Medulla oblongata (tissue), 1 donor: ENCODE measurements around the gene STAT1.
"Not testable (repeated sequence)": the region's sequence is repeated elsewhere in the genome, so short reads cannot be mapped to it uniquely, and the experiment has no call there.

Experiments used
- DNase-seq: peaks from one replicate; pipeline ENCODE4 v3.0.0-alpha.2; 2015; ENCODE audit errors: extremely low spot score

The STAT1 gene

DNA sequence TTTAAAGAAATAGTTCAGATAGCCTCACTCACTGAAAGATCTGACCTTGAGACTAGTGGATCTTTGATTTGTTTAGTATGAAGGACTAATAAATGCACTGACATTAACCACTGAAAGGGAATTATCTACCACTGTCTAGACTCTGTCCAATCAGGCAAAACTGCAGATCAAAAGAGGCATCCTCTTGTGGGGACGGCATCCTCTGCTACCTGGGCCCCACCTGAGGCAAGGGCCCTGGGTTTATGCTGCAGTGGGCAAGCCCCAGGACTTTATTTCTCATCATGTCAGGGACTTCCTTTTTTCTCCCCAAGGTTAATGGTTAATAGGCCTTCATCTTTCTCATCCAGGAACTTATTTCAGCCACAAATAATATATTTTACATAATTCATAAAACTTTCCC, 32.2 kb downstream of the STAT1 start:
- DNase-seq, result no peak

DNA sequence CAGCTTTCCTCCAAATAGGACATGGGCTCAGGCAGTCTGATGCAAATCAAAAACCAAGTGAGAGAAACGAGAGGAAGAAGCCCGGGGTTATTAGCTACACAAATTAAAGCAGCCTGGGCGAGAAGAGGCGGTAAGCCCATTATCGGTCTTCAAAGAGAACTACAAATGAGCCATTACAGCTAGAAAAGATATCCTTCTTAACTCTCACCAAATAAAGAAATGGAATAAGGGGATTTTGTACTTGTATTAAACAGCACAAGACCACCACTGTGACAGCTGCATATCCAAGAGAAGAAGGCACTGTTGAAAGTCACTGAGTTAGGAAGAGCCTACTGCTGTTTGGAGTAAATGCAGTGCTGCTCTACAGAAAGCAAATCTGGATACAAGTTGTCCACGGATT, 32.6 kb downstream of the STAT1 start:
- no peak for DNase-seq

DNA sequence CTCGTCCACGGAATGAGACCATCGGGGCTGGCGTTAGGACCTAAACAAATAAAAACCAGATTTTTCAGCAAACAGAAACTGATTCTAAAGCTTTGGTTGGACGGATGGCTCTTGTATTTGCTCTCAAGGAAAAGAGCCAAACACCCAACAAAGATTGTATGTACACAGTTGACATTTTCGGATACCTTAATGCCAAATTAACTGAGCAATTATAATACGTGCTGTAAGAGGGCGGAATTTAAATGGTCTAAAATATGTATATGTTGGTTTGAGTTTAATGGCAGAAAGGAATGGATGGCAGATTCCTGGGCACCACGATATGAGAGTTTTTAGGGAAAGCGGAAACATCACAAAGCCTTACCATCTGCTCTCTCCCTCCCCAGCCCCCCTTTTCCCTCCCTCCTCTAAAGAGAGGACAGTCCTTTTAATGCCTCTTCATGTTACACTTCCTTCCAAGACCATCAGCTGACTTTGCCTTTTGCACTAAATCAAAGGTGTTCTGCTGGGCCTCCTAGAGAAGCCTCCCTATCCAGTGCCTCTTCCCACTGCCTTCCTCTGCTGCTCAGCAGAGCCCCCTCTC, 33.3 kb downstream of the STAT1 start:
- DNase-seq, result no peak

DNA sequence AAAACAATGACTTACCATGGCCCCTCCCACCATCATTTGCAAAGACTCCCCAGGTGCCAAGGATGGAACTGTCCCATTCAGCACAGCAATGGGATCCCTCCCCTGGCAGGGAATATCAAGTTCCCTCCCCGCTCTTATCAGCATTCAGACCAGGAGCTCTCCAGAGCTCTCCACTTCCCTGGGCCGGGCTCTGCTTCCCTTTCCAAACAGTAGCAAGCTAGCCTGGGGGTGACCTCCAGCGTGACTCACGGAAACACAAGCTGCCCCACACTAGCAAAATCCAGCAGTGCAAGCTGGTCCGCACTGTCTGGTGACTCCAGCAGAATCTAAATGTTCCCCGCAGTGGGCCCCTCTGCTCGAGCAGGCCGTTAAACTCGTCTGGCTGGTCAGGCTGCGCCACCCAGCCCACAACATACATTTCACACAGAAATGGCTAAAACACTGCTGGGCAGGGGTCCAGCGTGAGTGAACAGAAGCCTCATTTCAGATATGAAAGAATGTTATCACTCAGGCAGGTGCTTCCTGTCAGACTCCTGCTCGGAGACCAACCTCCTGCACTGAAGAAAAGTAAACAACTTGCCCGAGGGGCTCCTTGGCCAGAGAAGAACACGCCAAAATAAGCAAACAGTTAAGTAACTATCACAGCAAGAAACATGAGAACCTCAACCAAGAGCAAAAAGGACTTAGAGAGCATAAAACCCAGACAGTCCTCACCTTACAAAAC, 33.9 kb downstream of the STAT1 start:
- no peak for DNase-seq

DNA sequence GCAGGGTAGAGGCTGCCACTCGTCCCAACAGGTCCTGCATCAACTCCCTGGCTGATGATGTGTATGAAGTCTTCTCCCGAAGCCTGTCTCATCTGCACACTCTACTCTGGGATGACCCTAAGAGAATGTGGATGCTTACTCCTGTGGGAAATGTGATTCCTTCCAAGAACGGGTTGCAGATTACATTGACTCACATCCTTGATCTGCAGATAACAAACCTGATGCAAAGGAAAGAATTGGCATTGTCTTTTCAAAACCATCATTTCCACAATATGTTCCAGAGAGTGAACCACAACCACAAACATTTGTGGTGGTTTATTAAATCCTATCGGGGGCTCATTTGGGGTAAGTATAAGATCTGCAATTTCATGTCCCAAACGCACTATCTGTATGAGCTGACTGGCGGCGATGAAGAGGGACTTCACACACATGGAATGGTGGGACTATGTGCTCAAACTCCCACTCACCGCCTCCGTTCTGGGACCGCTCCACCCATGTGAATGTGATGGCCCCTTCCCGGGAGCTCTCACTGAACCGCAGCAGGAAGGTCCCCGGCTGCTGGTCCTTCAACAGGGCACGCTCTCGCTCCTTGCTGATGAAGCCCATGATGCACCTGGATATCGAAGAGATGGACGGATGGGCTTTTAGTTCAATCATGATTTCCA, 35.5 kb downstream of the STAT1 start:
- DNase-seq, result no peak

DNA sequence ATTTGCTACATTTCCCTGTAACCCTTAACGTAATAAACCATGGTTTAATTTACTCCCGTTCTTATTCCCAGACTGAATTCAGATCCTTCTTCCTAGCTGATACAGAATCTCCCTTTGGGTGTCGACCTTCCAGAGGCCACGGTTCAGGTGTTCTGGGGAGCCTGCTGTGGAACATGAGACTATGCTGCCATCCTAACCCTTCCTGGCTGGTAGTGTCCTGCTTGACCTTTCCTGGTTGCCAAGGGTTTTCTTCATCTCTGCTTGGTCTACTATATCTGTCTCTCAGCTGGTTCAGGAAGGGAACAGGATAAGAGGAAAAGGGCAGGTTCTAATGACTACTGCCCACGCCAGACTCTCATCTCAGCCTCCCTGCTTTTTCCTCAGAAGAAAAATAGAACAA, 36.5 kb downstream of the STAT1 start:
- no peak for DNase-seq

DNA sequence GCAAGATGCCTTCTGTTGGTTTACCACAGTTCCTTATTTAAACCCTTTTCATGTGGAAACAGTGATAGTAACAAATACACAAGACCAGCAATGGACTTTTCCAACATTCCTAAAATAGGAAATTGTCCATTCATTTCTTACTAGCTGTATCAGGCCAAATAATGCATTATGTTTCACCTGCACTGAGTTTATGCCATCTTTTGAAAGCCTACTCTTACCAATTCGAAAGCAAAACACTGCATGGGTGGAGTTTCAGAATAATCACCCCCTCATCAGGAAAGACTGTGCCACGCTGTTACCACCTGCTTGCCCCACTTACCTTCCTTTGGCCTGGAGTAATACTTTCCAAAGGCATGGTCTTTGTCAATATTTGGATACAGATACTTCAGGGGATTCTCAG, 37.5 kb downstream of the STAT1 start:
- DNase-seq, result no peak

DNA sequence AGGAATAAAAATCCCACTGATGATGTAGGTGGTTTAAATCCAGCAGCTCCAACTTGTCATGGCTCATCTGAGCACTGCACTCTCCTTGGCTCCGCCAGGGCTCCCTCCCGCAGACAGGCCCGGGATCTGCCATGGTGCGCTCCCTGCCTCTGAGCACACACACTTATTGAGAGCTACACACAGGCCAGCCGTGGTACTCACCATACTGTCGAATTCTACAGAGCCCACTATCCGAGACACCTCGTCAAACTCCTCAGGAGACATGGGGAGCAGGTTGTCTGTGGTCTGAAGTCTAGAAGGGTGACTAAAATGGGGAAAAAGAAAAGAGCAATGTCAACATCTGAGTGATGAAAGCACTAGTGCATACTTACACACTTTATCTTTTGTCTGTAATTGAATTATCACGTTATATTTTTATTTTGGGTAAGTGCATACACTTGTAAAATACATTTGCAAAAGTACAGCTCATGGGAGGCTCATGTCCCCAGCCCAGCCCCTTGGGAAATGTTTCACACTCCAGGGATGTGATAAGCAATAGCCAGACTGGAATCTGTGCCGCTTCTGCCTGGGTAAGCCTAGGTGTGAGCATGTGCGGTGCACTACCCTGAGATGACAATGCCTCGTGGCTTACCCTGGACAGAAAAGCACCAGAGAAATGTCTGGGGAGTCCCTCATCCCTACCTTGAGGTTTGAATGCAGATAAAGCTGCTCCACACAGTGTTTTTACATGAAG, 39.2 kb downstream of the STAT1 start:
- DNase-seq, result no peak

DNA sequence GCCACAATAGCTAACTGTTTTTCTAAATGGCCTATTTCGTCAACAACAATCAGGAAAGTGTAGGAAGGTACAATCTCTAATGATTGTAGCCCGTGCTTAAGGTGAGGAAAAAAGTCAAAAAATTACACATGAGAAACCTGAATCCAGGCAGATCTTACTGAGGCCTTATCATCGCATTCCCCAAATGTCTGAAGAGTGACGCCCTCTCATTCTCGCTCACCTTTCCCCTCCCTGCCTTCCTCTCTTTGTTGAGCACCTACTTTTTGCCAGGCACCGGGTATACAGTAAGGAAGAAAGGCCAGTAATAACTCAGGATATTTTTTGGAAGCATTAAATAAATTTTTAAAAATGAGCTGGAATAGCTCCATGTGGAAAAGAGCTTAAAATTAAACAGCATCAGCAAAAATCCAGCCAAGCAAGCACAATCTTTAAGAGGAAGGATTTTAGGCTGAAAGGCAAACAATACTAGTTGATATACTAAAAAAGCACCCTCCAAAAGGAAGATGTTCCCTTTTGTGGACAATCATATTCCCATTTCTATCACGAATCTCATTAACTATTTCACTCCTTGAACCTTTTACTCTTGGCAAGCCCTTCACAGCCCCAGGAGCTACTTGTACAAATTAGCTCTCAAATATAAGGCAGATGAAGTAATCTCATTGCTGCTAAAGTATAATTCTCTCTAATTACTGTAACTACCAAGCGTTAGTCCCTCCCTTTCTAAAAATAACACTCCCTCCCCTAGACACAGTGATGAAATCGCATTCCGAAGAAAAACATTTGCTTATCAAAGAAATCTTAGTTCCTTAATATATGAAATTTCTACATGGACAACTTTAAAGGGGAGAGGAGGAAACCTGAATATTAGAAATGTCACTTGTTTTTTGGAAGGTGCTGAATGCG, 40.0 kb downstream of the STAT1 start:
- DNase-seq, result no peak

DNA sequence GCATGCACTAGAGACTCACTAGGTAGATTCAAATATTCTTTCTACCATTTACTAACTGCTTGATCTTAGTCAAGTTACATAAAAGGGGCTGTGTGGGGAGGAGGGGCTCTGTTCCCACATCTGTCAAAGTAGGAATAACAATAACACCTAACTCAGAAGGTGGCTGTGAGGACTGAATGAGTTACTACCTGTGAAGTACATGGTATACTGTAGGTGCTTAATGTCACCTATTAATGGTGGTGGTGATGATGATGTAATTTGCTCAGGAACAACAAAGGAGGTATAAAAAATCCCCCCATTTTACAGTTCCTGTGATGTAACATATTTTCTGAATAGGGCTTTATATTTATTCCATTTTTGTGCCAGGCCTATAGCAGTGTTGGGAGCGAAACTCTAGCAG, 40.7 kb downstream of the STAT1 start:
- no peak for DNase-seq

DNA sequence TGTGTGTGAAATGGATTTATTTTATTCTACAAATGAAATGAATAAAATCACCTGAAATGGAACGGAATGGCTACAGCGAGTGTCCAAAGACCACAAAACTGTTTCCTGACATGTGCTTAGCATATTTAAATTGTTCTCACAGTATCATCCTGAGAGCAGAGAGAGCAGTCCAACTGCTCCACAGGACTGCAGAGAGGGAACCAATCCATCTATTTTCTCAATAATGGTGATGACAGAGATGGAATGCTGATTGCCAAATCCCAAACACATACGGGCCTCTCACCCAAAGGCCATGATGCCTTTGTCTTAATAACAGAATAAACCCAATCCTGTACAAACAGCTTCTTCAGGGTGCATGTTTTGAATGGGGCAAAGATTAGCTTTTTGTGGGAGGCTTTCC, 41.1 kb downstream of the STAT1 start:
- DNase-seq, result no peak

DNA sequence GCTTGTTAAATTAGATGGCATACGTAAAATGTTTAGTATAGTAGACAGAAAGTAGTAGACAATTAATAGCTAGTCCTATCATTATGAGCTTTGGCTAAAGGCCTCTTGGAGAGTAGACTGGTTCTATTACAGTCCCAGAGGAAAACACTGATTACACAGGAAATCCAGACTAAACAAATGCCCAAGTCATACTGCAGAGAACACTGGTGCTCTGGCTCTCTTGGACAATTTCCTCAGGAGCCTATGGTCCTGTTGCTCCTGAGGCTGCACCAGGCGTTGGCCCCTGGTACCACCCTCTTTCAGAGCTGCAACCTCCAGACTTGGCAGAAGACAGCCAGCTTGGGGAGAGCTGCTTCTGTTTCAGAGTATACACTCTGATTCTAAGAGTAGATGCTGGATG, 41.8 kb downstream of the STAT1 start:
- DNase-seq, result no peak

DNA sequence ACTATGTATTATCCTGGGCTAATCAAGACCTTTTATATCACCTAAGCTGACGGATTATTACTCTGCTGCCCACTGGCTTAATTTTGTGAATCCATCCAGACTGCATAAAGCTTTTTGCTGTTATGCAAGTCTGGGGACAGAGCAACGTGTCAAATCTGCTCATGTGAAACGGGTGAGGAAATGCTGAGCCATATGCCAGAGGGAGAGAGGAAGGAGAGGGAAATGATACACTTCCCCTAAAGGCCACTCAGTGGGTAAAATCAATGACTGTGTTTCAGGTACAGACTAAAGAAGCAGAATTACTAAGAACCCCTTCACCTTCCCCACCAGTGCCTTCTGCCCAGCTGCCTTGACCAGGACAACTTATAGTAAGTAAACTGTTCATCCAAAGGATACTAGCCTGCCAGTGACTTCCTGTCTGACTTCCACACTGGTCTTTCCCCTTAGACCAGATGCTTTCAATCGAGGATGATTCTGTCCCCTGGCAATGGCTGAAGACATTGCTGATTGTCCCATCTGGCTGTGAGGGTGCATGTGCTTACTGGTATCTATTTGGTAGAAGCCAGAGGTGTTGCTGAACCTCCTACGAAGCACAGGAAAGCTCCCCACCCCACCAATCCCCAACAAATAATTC, 43.0 kb downstream of the STAT1 start:
- DNase-seq, result no peak

DNA sequence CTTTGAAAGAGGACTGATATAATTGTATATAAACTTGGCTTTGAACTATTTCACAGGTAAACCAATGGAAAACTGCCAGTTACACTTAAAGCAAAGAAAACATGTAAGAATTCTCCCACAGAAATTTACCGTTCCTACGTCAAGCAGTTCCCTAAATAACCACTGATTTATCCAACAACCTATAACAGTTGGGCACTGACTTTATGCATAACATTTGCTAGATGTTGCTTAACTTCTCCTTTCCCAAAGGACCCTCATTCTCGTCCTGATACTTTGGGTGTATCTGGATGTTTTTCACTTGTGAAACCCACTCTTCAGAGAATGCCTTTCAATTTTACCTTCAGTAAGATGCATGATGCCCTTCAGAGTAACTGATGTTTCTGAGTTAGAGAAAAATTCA, 43.8 kb downstream of the STAT1 start:
- DNase-seq, result no peak

DNA sequence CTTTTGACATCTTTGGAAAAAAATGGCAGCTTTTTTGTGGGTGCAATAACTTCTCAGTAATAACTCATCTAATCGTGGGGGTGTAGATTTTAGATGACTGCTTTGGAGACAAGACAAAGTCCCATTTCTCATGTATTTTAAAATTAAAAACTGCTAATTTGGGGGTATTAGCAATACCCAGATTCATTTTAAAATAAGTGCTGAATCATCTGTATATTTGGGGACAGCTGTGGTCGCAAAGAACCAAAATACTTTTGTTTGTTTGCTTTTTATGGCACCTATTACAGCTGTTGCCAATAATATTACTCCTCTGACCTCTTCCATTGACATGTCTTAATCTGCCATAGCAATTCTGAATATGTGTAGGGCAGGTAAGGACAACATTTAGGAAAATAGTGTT, 45.4 kb downstream of the STAT1 start:
- DNase-seq, result no peak

DNA sequence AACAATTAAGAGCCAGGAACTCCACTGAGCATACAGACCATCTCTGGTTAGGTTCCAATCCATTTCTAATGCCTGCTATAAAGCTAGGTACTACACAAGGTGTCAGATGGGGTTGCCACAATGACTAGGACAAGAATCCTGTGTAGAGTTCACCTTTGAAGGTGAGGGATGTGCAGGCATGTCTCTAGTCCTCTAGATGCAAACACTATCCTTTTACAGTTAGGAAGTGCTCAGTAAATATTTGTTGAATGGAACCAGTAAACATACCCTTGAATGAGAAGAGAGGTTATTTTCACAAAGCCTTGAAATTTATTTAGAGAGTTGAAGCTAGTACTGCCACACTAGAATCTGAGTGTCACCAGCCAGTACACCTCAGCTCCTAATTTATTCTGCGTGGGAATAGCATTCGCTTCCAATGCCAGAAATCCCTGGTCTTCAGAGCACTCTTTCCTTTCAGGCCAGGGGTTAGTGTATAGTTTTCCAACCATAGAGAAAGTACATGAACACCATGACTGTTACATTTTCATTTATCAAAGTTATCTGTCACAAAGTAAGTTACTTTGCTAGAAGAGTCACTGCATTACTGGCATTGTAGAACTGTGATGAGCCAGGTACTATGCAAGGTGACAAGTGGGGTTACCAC, 48.3 kb downstream of the STAT1 start:
- DNase-seq, result no peak

DNA sequence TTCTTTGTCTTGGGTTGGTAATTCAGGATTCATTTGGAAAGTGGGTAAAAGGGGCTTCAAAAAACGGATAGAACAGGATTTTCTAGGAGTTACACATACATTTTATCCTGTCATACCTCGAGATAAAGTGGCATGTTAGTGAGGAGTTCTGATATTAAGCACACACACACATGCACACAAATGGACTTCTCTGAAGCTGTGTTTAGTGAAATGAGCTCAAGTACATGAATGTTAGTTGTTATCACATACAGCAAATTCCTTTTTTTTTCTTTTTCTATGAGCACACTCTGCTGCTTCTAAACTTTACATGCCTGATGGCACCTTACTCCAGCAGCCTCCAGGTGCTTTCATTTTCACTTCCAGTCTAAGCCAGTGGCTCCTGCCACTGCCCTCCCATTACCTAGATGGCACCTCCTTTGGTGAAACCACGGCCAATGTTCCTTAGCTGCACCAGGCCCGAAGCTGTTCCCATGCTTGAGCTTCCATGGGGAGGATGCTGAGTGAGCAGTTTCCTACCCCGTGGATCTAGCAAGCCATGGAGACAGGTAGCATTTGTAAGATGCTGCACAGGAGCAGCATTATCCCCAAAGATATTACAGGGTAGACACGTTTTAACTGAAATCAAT, 49.7 kb downstream of the STAT1 start:
- no peak for DNase-seq

DNA sequence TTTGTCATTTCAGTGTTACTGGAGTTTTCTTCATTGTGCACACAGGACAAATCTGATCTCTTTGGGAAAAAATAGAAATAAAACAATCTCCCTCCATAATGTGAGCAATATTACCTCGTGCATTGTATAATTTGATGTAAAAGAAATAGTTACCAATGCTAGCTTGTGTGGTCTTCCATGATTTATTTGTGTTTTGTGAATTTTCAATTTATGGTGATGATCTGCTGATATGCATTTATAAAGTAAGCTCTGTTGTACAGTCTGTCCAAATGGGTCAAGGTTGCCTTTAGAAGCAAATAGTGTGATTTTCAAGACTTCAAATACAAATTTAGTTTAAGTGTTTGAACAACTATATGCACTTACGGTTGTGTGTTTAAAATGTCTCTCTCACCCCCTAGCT, 50.9 kb downstream of the STAT1 start:
- DNase-seq, result no peak

DNA sequence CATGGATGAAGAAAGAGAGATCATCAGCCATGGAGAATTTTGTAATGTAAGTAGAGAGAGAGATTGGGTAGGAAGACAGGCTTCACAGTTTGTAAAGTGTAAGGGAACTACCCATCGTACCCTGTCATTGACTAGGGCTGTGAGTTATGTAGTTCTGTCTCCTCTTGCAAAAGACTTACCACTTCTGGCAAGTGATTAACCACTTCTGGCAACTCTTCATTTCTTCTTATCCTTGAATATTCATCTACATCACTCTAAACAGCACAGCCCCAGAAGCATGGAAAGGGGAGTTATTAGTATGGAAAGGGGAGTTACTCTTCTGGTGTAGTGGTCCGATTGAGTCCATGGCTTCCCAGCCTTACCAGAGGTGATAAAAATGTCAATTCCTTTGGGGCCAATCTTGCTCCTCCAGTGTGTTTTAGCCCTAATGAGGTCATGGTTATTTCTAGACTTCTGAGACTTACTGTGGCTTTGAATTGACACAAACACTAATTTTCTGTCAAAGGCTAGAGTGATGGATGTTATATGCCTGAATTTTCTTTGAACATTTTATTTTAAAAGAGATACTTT, 52.0 kb downstream of the STAT1 start:
- no peak for DNase-seq

DNA sequence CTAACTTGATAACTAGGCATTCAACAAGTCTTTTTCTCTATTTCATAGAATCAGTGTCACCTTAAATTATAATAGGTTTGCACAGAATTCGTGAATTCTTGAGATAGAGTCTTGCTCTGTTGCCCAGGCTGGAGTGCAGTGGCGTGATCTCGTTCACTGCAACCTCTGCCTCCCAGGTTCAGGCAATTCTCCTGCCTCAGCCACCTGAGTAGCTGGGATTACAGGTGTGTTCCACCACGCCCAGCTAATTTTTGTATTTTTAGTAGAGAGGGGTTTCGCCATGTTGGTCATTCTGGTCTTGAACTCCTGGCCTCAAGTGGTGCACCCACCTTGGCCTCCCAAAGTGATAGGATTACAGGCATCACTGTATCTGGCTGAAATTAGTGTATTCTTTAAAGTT, 52.9 kb downstream of the STAT1 start:
- DNase-seq, result not testable (repeated sequence)
